Peyer's patch (tissue), 4 donors: ENCODE measurements around the gene SORL1-AS1.
A peak's percentile ranks its signal among the peaks of the same experiment; 100 is the strongest.

Source experiments
- DNase-seq, 3 donors: peaks; one replicate each; pipeline ENCODE4 v3.0.0-alpha.2; 2017 to 2019
- H3K27ac ChIP-seq, 4 donors: fragments of 200-600 bp; sonication (generic); one replicate each; pipeline ENCODE4 v1.5.1; 2016 to 2019
- H3K27me3 ChIP-seq, 2 donors: fragments of 200-600 bp; sonication (generic); one replicate each; pipeline ENCODE4 v1.5.1; 2019
- H3K36me3 ChIP-seq, 3 donors: fragments of 200-600 bp; sonication (generic); one replicate each; pipeline ENCODE4 v1.5.1; 2016 to 2019
- H3K4me1 ChIP-seq, 4 donors: fragments of 200-600 bp; sonication (generic); one replicate each; pipeline ENCODE4 v1.5.1; 2016 to 2019
- H3K4me3 ChIP-seq, 4 donors: fragments of 200-600 bp; sonication (generic); 1 replicate in 3 of 4; 2 replicates in 1 of 4; pipeline ENCODE4 v1.5.1; 2016 to 2019; ENCODE audit warnings: mild to moderate bottlenecking in 1 of 4
- H3K9me3 ChIP-seq, 4 donors: fragments of 200-600 bp; sonication (generic); one replicate each; pipeline ENCODE4 v1.5.1; 2016 to 2019; ENCODE audit warnings: mild to moderate bottlenecking in 1 of 4
- POLR2A ChIP-seq, 2 donors: fragments of 450-650 bp; IDR thresholded peaks; one replicate each; pipeline ENCODE4 v1.5.1; 2017; ENCODE audit warnings: antibody characterized with exemption in 2 of 2, mild to moderate bottlenecking in 2 of 2, moderate library complexity in 2 of 2
- TF ChIP-seq, protein P1 (sequence below), 6 experiments: fragments of 450-650 bp in 4 of 6; fragments of 200-600 bp in 2 of 6; sonication (generic) in 1 of 6; IDR thresholded peaks; one replicate each; pipeline ENCODE4 v1.5.1; 2017 to 2019; ENCODE audit warnings: antibody characterized with exemption in 6 of 6, mild to moderate bottlenecking in 3 of 6, moderate library complexity in 1 of 6

SORL1-AS1 gene

DNA sequence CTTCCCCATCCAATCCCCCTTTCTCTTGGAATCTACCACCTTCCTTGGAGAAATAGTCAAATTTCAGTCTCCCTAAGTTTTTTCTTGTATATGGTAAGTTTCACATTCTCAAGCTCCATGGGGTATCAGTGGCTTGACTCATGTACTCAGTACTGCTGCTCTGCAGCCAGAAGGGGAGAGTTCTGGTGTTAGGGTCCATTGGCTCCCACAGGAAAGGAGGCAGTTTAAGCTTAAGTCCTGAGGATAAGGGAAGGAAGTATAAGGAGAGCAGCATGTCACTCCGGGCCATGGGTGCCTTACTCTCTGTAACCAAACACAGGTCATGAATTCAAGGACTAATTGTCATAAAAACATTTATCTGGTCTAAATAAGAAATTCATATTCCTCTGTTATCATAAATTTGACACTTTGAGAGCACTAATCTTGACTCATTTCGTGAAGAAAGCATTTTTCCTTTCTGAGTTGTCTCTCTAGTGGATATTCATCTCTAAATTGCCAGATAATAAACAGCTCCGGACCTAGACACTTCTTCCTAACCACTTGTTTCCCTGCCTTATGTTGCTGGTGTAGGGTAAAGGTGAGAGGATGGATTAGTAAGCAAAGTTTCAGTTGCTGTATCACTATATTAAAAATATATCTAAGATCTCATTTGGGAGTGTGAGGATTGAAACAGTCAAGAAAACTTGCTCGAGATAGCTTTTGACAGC lies 20.8 kb downstream of the SORL1-AS1 start:
- no peaks in the 10 kb centered on the region for H3K9me3 ChIP-seq
- peaks cover 0 to 6% (median 0%) of the 10 kb centered on the region in 4 donors for H3K4me1 ChIP-seq
- no peak overlapping the region for H3K4me3 ChIP-seq
- TF ChIP-seq, protein P1, sequence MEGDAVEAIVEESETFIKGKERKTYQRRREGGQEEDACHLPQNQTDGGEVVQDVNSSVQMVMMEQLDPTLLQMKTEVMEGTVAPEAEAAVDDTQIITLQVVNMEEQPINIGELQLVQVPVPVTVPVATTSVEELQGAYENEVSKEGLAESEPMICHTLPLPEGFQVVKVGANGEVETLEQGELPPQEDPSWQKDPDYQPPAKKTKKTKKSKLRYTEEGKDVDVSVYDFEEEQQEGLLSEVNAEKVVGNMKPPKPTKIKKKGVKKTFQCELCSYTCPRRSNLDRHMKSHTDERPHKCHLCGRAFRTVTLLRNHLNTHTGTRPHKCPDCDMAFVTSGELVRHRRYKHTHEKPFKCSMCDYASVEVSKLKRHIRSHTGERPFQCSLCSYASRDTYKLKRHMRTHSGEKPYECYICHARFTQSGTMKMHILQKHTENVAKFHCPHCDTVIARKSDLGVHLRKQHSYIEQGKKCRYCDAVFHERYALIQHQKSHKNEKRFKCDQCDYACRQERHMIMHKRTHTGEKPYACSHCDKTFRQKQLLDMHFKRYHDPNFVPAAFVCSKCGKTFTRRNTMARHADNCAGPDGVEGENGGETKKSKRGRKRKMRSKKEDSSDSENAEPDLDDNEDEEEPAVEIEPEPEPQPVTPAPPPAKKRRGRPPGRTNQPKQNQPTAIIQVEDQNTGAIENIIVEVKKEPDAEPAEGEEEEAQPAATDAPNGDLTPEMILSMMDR (IDR thresholded peaks at IDR 0.05): no peak
- TF ChIP-seq POLR2A (IDR thresholded peaks at IDR 0.05): no peak
- H3K27ac ChIP-seq: no peak overlapping the region
- H3K36me3 ChIP-seq: no peaks in the 10 kb centered on the region
- H3K27me3 ChIP-seq: no peaks in the 10 kb centered on the region
- no peak for DNase-seq

DNA sequence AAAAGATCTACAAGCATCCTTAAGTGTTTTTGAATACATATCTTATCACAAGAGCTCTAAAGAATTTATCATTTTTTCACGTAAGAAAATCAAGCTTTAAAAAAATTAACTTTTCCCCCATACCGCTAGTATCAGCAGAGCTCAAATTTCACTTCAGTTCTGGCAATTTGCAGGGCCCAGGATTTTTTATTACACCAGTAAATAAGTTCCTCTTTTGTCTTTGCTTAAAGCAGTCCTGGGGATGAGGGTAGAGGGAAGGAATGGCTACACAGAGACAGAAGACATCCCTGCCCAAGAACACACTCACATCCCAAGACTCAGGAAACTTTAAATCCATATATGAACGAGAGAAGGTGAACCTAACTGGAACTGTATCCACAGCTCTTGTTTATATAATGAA lies 23.2 kb downstream of the SORL1-AS1 start:
- TF ChIP-seq, protein P1 (IDR thresholded peaks at IDR 0.05): no peak
- no peak for TF ChIP-seq POLR2A (IDR thresholded peaks at IDR 0.05)
- peaks cover 0 to 7% (median 0%) of the 10 kb centered on the region in 4 donors for H3K4me1 ChIP-seq
- no peak overlapping the region for H3K27ac ChIP-seq
- H3K36me3 ChIP-seq: no peaks in the 10 kb centered on the region
- DNase-seq: no peak
- no peak overlapping the region for H3K4me3 ChIP-seq
- H3K27me3 ChIP-seq: no peaks in the 10 kb centered on the region
- H3K9me3 ChIP-seq: no peaks in the 10 kb centered on the region

DNA sequence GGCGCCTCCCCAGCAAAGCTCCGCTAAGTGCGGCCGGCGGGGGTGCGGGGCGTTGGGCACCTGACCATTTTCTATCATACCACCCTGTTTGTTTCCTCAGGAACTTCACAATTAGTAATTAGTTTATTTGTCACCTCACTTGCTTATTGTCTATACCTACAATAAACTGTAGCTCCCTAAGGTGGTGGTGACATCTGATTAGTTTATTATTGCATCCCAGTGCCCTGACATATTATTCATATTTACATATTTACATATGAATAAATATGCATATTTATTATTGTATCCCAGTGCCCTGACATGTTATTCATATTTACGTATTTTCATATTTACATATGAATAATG lies 25.4 kb downstream of the SORL1-AS1 start:
- Histone ChIP-seq H3K27me3 (no peaks in the 10 kb centered on the region), H3K4me3 (peak overlapping the region; percentile 4 to 46 (median 30)), H3K9me3 (no peaks in the 10 kb centered on the region), H3K36me3 (no peaks in the 10 kb centered on the region), H3K4me1 (peaks cover 0 to 7% (median 0%) of the 10 kb centered on the region in 4 donors), H3K27ac (no peak overlapping the region)
- no peak for DNase-seq
- TF ChIP-seq, protein P1 (IDR thresholded peaks at IDR 0.05): no peak
- TF ChIP-seq POLR2A (IDR thresholded peaks at IDR 0.05): no peak

DNA sequence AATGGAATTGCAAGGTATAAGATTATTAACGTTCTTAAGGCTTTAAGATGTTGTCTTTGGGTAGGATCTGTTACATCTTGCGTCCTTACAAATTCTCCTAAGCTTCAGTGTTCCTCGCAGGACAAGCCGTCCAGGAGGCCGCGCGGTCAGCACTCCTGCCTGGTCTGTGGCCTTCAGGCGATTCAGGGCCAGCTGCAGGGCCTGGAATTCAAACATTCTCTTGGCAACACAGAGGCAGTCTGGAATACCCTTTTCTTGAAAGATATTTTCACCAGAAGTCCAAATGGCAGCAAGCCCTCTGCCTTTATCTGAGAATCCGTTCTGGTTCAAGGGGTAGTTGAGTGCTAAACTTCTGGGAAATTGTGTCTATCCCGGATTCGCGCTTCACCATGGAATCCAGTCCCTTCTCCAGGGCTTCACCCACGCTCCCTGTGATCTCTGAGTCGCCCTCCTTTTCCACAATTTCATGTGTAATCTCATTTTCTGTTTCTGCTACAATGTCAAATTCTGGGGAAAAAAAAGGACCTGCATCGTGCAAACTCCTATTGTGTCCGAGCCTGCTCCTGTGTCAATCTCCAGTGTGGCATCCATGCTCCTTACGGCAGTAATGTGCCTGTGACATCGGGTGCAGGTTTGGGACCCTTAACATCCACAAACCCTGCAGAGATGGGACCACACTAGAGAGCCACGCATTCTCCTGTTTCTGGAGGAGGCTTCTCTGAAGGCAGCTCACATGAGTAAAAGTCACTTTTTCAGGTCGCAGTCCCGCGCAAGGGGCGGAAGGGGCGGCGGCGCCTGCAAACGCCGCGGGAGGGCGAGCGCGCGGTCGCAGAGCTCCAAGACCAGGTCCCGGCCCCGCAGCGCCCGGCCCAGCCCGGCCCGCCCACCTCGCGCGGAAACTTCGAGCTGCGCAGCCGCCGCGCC lies 26.0 kb downstream of the SORL1-AS1 start:
- no peak for TF ChIP-seq POLR2A (IDR thresholded peaks at IDR 0.05)
- TF ChIP-seq, protein P1 (IDR thresholded peaks at IDR 0.05): peak in 3 of 6 experiments; percentile 28 to 42 (median 29)
- H3K27ac ChIP-seq: no peak overlapping the region
- H3K4me1 ChIP-seq: peaks cover 0 to 7% (median 0%) of the 10 kb centered on the region in 4 donors
- H3K9me3 ChIP-seq: no peaks in the 10 kb centered on the region
- peak overlapping the region; percentile 4 to 46 (median 30) for H3K4me3 ChIP-seq
- no peaks in the 10 kb centered on the region for H3K27me3 ChIP-seq
- DNase-seq: peak; percentile 45 to 75 (median 71)
- no peaks in the 10 kb centered on the region for H3K36me3 ChIP-seq

DNA sequence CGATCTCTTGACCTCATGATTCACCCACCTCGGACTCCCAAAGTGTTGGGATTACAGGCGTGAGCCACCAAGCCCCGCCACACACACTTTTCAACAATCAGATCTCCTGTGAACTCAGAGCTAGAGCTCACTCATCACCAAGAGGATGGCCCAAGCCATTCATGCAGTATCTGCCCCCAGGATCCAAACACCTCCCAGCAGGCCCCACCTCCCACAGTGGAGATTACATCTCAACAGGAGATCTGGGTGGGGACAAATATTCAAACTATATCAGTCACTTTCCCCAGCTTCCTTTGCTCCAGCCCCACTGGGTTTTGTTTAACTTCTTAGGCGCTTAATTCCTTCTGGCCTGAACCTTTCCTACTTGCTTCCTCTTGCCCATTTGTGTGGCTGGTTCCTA lies 26.9 kb downstream of the SORL1-AS1 start:
- H3K9me3 ChIP-seq: no peaks in the 10 kb centered on the region
- no peaks in the 10 kb centered on the region for H3K36me3 ChIP-seq
- H3K4me3 ChIP-seq: no peak overlapping the region
- TF ChIP-seq, protein P1 (IDR thresholded peaks at IDR 0.05): no peak
- no peak for TF ChIP-seq POLR2A (IDR thresholded peaks at IDR 0.05)
- no peak for DNase-seq
- H3K27ac ChIP-seq: no peak overlapping the region
- H3K27me3 ChIP-seq: no peaks in the 10 kb centered on the region
- H3K4me1 ChIP-seq: peaks cover 0 to 7% (median 0%) of the 10 kb centered on the region in 4 donors
